ENCODE results near the gene COL15A1.
A peak's percentile ranks its signal among the peaks of the same experiment; 100 is the strongest.

The COL15A1 gene

DNA sequence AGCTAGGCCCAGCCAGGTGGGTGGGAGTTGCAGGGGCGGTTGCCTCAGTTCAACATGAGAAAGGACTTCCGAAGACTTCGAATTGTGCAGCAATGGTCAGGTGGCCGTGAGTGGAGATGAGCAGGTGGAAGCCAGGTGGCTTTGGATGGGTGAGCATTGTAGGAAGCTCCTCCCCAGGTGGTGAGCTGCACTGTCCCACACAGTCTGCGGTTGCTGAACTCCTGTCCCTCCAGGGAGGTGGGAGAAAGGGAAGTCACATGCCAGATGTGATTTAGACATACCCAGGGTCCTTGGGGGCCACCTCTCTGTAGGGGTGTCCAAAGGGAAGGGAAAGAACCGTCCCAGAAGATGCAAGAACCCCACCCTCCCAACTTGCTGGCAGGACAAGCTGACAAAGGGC, 30.4 kb downstream of the COL15A1 start:
- DNase-seq = no peak

DNA sequence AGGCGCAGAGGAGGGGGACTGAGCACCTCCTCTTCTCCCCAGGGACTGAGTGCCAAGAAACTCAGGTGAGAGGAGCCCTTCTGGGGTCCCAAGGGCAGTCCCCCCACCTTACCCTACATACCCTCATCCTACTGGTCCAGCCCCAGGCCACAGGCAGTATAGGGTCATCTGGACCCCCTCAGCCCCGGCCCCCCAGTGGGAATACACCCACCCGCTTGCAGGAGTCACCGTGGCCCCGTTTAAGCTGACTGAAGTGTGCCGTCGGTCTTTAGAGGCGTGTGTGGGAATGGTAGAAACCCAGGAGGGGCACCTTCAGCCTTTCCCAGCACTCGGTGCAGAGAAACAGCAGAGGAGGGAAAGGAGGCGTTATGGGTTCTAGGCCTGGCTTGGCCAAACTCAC, 30.8 kb downstream of the COL15A1 start:
- DNase-seq = no peak

DNA sequence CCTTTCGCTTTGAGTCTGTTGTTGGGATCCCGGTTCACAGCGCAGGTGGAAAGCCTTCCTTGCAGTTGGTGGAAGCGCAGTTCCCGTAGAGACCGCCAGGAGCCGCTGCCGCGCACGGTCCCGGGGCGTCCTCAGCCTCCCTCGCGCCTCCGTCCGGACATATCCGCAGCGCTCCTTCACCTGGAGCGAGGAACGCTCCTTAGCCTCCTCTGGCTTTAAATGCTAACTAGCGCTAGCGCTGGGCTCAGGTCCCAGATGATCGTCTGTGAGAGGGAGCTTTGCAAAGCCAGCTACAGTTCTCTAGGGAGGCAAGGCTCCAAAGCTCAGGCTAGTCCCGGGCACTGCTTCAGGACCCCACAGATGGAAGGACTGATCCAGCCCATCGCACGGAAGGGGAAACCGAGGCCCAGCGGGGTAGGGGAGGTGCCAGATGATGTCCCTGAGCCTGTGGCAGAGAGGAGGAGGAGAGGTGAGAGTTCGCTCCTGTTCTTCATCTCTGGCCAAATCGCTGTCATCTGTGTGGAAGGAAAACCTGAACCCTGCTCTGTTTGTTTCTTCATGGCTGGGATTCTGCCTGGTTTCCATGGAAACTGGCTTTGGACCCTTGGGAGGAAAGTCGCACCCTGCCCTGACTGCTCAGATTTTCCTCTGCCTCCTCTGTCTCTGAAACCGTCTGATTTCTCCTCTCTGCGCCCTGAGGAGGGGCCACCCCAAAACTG, 31.4 kb downstream of the COL15A1 start:
- DNase-seq = peak; percentile 24 to 25

DNA sequence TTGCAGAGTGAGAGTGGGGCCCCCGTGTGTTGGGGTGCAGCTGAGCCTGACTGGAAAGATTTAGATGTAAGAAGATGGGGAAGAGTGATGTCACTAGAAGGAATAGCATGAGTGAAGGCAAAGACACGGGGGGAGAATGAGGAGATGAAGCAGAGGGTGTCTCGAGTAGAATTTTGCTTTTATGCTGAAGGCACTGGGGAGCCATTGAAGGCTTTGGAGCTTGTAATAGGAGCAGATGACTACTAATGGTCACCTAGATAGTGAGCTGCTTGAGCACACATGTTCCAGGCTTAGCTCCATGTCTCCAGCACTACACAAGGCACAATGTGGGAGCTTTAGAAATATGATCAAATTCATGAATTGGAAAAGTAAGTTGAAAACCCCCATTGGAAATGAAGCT, 32.1 kb downstream of the COL15A1 start:
- DNase-seq = no peak

- no peak for DNase-seq
Observed at GRCh38 chr9:98977246-98977714, 33.6 kb downstream of the COL15A1 start.

DNA sequence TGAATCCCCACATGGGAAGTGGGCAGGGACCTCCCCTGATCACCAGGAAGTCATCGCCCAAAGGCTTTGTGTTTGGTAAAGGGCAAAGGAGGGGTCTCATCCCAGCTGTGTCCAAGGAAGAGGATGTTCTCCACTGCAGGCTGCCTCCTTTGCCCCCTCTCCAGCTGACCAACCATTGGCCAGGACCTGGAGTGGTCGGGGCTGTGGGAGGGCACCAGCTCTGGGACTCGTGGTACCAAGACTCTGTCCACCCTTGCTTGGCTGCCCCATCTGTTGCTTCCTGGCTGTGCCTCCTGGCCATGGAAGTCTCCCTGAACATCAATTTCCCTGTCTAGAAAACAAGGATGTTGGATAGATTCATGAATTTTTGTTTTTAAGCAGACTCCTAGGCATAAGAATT, 34.1 kb downstream of the COL15A1 start:
- no peak for DNase-seq

GRCh38 chr9:98978231-98978681, 34.5 kb downstream of the COL15A1 start:
- no peak for DNase-seq

DNA sequence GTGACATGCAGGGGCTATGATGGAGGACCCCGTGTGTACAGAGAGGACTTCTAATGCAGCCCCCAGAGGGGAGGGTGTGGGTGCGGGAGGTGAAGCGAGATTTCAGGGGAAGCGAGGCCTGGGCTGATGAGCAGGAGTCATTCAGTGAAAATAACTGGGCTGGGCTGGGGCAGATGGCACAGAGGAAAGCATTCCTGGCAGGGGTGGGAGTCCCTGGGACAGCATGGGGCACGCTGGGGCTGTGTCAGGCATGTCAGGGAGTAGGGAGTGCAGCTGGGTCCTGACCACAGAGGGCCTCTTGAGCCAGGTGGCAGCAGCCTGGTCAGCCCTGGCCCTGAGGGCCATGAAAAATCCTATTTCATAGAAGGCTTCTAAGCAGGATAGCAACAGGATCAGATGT, 36.6 kb downstream of the COL15A1 start:
- DNase-seq = no peak

DNA sequence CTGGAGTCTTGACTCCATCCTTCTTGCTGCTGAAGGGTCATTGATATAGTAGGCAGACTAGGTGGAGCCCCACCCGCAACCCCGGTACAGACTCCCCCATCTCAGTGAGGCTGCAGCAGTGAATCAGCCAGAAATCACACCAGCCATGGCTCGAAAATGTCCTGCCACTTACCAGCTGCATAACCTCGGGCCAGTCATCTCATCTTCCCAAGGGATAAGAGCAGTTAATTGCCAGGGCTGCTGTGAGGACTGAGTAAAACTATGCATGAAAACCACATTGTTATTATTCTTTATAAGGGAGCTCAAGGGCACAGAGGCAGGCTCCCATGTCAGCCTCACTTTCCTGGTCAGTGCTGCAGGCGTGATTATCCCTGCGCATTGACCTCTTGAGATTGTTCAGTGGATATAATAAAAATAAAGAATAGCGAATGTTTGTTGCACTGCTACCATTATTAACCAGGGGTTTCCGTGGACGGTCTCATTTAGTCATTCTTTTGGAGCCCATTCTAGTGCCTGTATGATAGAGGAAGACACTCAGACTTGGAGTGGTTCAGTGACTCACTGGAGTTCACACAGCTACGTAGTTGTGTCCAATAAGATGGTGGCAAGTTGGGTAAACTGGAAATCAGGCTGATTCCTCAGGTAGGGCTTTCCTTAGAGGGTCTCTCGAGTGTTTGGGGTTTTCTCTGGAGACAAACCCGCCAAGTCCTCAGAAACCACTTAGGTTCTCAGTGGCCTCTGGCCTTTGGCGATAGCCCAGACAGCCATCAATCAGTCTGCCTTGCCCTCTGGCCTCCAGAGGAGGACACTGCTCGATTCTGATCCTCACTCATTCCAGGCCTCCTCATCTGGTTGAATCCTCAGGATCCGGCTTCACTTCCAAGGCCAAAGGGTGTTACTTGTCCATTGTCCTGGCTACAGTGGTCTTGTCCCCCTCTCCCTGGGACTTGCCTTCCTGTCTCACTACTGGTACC, 39.9 kb downstream of the COL15A1 start:
- no peak for DNase-seq

DNA sequence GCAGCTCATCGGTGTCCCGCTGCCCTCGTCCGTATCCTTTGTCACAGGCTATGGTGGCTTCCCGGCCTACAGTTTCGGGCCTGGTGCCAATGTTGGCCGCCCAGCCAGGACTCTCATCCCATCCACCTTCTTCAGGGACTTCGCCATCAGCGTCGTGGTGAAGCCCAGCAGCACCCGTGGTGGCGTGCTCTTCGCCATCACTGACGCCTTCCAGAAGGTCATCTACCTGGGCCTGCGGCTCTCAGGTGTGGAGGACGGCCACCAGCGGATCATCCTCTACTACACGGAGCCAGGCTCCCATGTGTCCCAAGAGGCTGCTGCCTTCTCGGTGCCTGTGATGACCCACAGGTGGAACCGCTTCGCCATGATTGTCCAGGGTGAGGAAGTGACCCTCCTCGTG, 41.9 kb downstream of the COL15A1 start:
- DNase-seq = no peak

- no peak for DNase-seq
Observed at GRCh38 chr9:98986866-98987651, 43.4 kb downstream of the COL15A1 start.

DNA sequence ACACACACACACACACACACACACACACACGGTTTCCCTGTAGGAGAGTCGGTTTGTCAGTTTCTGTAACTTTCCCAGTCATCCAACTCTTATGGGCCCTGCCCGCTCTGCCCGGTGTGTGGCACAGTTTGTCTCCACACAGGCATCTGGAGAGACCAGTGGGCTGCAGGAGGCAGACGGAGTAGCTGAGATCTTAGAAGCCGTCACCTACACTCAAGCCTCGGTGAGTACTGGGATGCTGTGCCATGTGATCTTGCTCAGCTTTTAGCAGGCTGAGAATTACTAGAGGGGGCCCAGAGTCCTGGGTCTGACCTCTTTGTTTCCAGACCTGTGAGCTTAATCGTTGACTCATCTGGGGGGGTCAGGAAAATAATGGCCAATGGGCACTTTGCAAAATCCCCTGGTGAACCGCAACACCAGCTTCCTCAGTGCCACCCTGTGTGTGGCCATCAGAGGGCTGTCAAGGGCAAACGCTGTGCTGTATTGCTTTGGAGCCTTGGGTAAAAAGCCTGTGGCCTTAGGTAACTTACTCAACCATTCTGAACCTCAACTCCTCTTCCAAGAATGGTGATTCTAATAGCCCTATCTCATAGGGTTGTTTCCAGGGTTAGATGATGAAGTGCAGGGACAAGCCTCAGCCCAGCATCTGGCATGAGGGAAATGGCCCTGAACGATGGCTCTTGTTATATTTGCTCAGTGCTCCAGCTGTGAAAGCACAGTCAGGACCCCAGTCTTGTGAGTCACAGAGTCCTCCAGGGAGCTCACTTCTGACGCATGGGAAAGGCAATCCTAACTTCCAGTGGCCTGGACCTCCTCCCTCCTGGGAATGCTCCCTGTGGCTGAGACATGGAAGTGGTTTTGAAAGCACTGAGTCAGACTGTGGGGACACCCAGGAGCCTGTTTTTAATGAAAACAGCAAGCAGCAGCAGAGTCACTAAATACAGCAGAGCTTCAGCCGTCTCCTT, 45.6 kb downstream of the COL15A1 start:
- DNase-seq = peak; percentile 32 to 38

DNA sequence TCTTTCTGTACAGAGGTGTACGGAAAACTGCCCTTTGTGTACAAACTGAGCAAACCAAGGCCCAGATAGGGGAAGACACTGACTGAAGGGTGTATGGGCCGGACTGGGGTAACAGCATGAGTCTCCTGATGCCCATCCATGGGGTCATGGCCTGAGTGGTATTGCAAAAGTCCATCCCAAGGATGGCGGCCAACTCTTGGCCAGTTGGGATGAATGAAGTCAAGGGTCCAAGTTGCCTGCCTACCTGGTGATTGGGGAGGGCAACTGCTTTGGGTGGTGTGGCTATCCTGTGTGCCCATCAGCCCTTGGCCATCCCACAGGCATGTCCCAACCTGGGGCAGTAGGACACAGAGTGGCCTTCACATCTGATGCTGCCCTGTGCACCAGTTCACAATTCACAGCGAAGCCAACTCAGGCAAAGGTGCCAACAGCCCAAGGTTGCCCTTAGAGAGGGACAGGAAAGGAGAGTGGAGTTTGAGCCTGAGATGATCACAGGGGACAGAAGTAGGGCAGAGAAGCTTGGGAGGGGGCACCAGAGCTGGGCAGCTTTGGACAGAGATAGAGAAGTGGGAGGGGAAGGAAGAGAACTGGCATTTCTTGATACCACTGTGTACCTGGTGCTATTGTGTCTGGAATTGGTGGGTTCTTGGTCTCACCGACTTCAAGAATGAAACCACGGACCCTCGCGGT, 46.6 kb downstream of the COL15A1 start:
- no peak for DNase-seq

DNA sequence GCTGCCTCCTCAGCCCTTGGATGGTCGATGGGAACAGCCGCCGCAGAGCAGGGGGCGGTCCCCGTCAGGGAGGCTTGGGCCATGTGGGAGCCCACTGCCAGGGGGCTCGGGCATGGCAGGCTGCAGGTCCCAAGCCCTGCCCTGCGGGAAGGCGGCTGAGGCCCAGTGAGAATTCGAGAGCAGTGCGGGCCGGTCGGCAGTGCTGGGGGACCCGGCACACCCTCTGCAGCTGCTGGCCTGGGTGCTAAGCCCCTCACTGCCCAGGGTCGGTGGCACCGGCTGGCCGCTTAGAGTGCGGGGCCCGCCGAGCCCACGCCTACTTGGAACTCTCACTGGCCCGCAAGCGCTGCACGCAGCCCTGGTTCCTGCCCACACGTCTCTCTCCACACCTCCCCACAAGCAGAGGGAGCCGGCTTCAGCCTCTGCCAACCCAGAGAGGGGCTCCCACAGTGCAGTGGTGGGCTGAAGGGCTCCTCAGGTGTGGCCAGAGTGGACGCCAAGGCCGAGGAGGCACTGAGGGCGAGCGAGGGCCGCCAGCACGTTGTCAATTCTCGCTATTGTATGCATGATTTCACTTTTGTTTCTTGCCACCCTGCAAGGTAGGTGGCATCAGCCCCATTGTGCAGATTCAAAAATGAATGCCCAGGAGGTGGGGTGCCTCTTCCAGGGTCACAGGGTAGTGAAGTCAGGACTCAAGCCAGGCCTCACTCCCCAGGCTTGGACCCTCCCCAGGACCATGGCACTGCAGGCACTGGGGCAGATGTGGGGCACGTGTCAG, 48.6 kb downstream of the COL15A1 start:
- no peak for DNase-seq

DNA sequence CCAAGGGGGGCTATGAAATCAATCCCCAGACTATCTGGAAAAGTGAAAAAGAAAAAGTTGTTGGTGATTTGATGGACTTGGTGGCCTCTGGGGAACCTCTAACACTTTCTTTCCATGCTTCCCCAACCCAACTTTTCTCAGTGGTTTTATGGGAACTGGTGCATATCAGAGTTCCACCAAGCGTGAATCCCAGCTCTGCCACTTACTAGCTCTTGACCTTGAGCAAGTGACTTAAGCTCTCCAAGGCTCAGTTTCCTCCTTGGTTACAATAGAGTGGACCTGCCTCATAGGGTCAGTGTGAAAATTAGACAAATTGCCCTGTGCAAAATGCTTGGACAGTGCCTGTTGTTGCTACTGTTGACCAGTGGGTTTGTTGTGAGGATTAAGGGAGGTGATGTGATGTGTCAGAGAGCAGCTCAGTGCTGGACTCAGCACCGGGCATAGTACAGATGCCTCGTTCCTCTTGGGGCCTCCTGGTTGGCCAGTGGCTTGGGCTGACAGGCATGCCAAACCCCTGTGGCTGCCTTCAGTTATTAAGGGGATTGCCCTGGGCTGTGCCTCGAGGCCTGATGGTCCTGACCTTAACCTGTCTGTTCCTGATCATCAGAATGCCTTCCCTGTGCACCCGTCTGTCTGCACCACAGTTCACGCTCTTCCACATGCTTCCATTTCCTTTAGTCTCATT, 49.3 kb downstream of the COL15A1 start:
- DNase-seq = no peak

- no peak for DNase-seq
Observed at GRCh38 chr9:98993570-98993945, 49.9 kb downstream of the COL15A1 start.

DNA sequence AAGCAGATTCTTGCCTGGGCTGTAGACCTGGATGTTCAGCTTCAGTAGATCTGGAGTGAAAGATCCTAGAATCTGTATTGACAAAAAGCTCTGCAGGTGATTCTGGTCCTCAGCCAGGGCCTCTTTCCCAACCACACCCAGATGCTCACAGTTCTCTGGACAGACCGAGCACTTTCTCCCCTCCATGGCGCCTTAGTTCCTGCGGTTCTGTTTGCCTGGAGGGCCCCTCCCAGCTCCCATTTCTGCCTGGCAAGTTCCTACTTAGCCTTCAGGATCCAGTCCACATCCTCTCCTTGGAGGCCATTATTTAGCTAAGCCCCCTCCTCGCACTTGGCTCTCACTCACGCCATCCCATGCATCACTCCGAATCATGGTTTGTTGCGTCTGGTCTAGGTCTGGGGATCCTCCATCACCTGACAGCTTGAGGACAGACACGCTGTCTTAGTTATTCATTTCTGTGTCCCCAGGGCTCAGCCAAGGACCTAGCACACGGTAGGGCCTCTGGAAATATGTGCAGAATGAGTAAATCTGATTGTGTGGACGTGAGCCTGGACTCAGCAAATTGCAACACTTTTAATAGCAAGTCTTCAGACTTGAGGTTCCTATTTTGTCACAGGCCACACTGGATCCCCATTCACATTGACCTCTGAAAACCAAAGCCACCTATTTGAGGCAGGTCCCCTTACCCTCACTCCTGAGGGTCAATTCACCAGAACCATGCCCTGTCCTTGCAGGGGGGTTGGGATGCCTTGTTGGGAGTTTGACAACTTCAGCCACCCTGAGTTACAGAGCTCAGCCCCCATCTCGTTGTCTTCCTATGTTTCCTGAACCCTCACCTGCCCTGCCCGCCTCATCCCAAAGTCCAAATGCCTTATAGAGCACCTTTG, 50.7 kb downstream of the COL15A1 start:
- no peak for DNase-seq

DNA sequence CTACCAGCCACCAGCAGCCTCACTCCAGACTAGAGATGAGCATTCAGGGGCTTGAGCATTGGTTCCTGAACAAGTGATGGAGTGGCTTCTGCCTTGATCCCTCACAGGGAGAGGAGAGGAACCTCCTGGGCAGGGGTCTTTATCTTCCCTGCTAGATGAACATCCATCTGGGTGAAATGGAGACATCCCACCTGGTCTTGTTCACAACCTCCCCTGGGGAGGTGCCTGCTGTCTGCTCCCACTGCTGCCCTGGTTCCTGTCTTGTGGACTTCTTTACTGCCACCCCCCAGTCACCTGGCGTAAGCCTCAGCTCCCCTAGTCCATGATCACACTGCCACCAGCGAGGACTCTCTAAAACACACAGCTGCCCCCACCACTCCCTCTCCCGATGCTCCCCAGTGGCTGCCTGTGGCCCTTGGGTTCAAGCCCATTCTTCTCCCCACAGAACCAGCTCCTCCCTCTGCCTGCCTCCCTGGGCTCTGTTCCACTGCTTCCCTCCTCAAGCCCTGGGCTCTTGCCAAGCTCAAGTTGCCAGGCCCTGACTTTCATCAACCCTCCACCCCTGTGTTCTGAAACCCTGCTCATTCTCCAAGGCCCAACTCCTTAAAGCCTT, 51.5 kb downstream of the COL15A1 start:
- DNase-seq = no peak
